Measurements from ENCODE around the gene ATG5. TPM values are rescaled to one million over a fixed set of nuclear protein-coding genes. Genes with fewer than 3 reads are reported as not detected.

Gene ATG5
- total RNA-seq, 4 donors from 2014 or later: 14.6 to 34.9 (median 25.3) TPM

- intact Hi-C loops (cut with DNase I): no loop called here
- no peaks in the 10 kb centered on the region for H3K9me3 ChIP-seq
- 88 to 95% methylated on average over 3 of the region's 3 CpGs for WGBS, 2 donors
Measured at GRCh38 chr6:106215608-106216007, 110.0 kb downstream of the ATG5 start.

GRCh38 chr6:106214531-106214930 lies 111.0 kb downstream of the ATG5 start:
- no peaks in the 10 kb centered on the region for H3K36me3 ChIP-seq
- intact Hi-C loops (cut with DNase I): no loop called here
- H3K27me3 ChIP-seq: no peaks in the 10 kb centered on the region
- no peak overlapping the region for H3K4me3 ChIP-seq
- H3K4me1 ChIP-seq: no peaks in the 10 kb centered on the region
- H3K9me3 ChIP-seq: no peaks in the 10 kb centered on the region
- TF ChIP-seq CTCF (IDR thresholded peaks at IDR 0.05): no peak
- TF ChIP-seq POLR2A (IDR thresholded peaks at IDR 0.05): no peak
- no peak overlapping the region for H3K27ac ChIP-seq
- no peak for DNase-seq
- WGBS, 2 donors: 54 to 58% methylated on average over 4 of the region's 4 CpGs

More at GRCh38 chr6:106215608-106216007, 110.0 kb downstream of the ATG5 start:
- no peak overlapping the region for H3K27ac ChIP-seq
- H3K4me1 ChIP-seq: no peaks in the 10 kb centered on the region
- TF ChIP-seq CTCF (IDR thresholded peaks at IDR 0.05): no peak
- TF ChIP-seq POLR2A (IDR thresholded peaks at IDR 0.05): no peak
- H3K27me3 ChIP-seq: no peaks in the 10 kb centered on the region
- H3K36me3 ChIP-seq: no peaks in the 10 kb centered on the region
- no peak overlapping the region for H3K4me3 ChIP-seq
- no peak for DNase-seq

- no peak overlapping the region for H3K27ac ChIP-seq
- H3K9me3 ChIP-seq: no peaks in the 10 kb centered on the region
- no peaks in the 10 kb centered on the region for H3K36me3 ChIP-seq
- intact Hi-C loops (cut with DNase I): no loop called here
- 86 to 97% methylated on average over 2 of the region's 2 CpGs for WGBS, 2 donors
- no peaks in the 10 kb centered on the region for H3K27me3 ChIP-seq
- no peak for TF ChIP-seq POLR2A (IDR thresholded peaks at IDR 0.05)
- TF ChIP-seq CTCF (IDR thresholded peaks at IDR 0.05): no peak
- DNase-seq: no peak
- H3K4me1 ChIP-seq: no peaks in the 10 kb centered on the region
- H3K4me3 ChIP-seq: no peak overlapping the region
Measured at GRCh38 chr6:106213660-106214289, 111.8 kb downstream of the ATG5 start.

GRCh38 chr6:106212576-106212975 lies 113.0 kb downstream of the ATG5 start:
- intact Hi-C loops (cut with DNase I): no loop called here
- no peak for DNase-seq

GRCh38 chr6:106206905-106207304 lies 118.7 kb downstream of the ATG5 start:
- Histone ChIP-seq H3K27ac (no peak overlapping the region), H3K4me3 (no peak overlapping the region), H3K27me3 (no peaks in the 10 kb centered on the region), H3K36me3 (peaks cover 0 to 9% (median 0%) of the 10 kb centered on the region in 3 donors), H3K4me1 (peaks cover 0 to 10% (median 0%) of the 10 kb centered on the region in 3 donors), H3K9me3 (no peaks in the 10 kb centered on the region)
- WGBS, 2 donors: 81 to 86% methylated on average over 1 of the region's 1 CpG
- no peak for DNase-seq
- intact Hi-C loops (cut with DNase I): no loop called here
- TF ChIP-seq CTCF (IDR thresholded peaks at IDR 0.05): no peak
- TF ChIP-seq POLR2A (IDR thresholded peaks at IDR 0.05): no peak

More at GRCh38 chr6:106212576-106212975, 113.0 kb downstream of the ATG5 start:
- WGBS, 2 donors: 95 to 97% methylated on average over 5 of the region's 5 CpGs
- Histone ChIP-seq H3K27me3 (no peaks in the 10 kb centered on the region), H3K4me1 (no peaks in the 10 kb centered on the region), H3K4me3 (no peak overlapping the region), H3K27ac (no peak overlapping the region), H3K9me3 (no peaks in the 10 kb centered on the region), H3K36me3 (peaks cover 0 to 3% (median 0%) of the 10 kb centered on the region in 3 donors)
- TF ChIP-seq CTCF (IDR thresholded peaks at IDR 0.05): no peak
- no peak for TF ChIP-seq POLR2A (IDR thresholded peaks at IDR 0.05)

Measured in esophagus squamous epithelium (tissue), 5 donors.